Activated CD4-positive, CD25-positive, alpha-beta regulatory T cell (primary cell): Measurements from ENCODE around the gene RIPOR3.
"Not testable (repeated sequence)": the region's sequence is repeated elsewhere in the genome, so short reads cannot be mapped to it uniquely, and the experiment has no call there.

Source experiments
- DNase-seq, 4 experiments: peaks; one replicate each; lab custom pipeline; 2025; lab: John Stamatoyannopoulos, UW

RIPOR3 gene

GRCh38 chr20:50724851-50725723, 33.7 kb upstream of the RIPOR3 start:
- DNase-seq, result peak in 2 of 4 experiments; percentile 20 to 47

GRCh38 chr20:50724112-50724725, 32.9 kb upstream of the RIPOR3 start:
- DNase-seq, result no peak

- no peak for DNase-seq
These were observed 32.3 kb upstream of the RIPOR3 start for GRCh38 chr20:50723672-50724071.

DNA sequence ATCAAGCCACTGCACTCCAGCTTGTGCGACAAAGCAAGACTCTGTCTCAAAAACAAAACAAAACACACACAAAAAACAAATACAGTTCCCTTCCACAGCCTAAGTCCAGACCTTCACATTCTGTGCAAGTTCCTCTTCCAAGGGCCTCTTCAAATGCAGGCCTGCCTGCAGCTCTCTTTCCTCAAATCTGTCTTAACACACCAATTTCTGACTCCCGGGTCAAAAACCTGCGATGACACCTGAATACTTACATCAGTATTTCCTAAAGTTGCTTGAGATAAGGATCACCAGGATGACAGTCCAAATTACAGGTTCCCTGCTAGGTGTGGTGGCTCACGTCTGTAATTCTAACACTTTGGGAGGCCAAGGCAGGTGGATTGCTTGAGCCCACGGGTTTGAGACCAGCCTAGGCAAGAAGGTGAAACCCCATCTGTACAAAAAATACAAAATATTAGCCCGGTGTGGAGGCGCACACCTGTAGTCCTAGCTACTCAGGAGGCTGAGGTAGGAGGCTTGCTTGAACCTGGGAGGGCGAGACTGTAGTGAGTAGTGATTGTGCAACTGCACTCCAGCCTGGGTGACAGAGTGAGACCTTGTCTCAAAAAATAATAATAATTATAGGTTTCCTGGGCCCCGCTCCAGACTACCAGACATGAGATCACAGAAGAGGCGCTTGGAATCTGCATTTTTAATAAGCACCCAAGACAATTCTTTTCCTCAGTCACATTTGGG, 31.2 kb upstream of the RIPOR3 start:
- no peak for DNase-seq

GRCh38 chr20:50721881-50722281, 30.5 kb upstream of the RIPOR3 start:
- no peak for DNase-seq

DNA sequence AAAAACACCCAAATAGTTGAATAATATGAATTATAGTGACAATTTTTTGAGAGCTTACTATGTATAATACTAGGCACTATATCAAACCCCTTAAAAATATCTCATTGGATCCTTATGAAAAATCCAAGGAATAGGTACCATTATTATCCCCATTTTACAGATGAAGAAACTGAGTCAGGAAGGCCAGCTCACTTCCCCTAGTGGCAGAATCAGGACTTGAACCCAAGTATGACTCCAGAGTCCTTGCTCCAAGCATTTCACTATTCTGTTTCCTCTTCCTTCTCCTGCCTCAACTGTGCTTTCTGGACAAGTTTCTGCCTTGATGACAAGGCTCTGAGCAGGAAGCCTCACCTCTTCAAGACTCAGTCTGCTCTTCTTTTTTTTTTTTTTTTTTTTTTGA, 29.2 kb upstream of the RIPOR3 start:
- no peak for DNase-seq

DNA sequence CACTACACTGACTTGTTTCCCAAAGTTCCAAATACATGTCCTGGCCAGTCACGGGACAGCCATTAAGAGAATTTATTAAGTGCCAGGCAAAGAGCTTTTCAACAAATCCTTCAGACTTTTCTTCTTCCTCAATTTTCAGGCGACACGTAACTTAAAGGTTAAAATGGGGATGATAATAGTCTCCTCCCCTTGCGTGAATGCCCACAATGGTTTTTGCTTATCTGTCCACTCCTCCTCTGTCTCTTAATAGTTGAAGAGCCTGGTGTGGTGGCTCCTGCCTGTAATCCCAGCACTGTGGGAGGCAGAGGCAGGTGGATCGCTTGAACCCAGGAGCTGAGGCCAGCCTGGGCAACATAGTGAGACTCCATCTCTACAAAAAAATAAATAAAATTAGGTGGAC, 28.7 kb upstream of the RIPOR3 start:
- no peak for DNase-seq

DNA sequence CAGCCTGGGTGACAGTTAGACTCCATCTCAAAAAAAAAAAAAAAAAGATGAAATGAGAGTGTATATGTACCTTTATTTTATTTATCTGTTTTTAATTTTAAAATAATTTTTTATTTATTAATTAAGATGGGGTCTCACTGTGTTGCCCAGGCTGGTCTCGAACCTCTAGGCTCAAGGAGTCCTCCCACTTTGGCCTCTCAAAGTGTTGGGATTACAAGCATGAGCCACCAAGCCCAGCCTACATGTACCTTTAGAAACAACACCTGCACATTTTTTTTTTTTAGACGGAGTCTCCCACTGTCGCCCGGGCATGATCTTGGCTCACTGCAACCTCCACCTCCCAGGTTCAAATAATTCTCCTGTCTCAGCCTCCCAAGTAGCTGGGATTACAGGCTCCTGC, 28.0 kb upstream of the RIPOR3 start:
- no peak for DNase-seq

GRCh38 chr20:50717974-50718761, 26.8 kb upstream of the RIPOR3 start:
- DNase-seq, result no peak

GRCh38 chr20:50717312-50717711, 26.0 kb upstream of the RIPOR3 start:
- no peak for DNase-seq

DNA sequence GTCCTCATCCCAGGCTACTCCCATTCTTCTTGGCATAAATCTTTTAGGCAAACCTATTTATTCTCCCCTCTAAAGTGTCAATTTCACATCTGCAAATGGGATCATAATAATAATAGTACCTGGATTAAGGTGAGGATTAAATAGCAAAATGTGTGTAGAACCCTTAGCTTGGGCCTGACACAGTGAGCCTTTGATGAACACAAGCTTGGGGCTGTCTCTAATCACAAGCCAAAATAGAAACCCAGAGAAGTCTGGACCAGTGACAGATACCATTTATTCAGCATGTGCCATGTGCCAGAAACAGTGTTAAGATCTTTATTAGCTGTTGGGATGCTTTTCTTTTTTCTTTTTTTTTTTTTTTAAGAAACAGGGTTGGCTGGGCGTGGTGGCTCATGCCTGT, 25.2 kb upstream of the RIPOR3 start:
- no peak for DNase-seq

DNA sequence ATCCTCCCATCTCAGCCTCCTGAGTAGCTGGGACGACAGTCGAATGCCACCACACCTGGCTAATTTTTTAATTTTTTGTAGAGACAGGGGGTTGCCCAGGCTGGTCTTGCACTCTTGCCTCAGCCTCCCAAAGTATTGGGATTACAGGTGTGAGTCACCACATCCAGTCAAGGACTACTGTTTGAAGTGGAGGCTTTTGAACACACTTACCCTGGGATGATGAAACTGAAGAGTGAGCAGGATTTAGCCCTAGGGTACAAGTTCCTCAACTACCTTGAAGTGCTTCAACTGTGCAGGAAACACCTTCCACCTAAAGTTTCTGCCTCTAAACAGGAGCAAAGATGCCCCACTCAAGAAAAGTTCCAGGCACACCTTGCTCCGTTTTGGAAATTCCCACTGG, 24.4 kb upstream of the RIPOR3 start:
- no peak for DNase-seq

GRCh38 chr20:50714426-50714825, 23.1 kb upstream of the RIPOR3 start:
- DNase-seq, result not testable (repeated sequence)

DNA sequence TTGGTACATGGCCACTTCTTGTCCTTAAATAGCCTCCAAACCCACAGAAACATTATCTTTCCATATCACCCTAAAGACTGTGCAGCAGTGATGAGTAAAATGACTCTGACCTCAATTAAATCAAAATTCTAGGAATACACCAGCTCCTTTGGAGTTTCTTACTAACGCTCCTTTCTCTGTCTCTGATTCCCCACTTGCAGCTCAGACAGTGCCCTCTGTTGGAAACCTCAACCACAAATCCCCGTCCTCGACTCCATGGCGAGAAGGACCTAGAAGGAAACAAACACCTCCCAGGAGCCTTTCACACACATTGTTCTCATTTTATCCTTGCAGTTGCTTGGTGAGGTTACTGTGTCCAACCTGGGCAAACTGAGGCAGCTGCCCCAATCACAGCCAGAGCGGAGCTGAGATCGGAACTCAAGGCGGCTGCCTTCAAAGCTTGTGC, 22.3 kb upstream of the RIPOR3 start:
- no peak for DNase-seq

- no peak for DNase-seq
These were observed 21.7 kb upstream of the RIPOR3 start for GRCh38 chr20:50712771-50713656.

GRCh38 chr20:50711113-50711825, 19.9 kb upstream of the RIPOR3 start:
- no peak for DNase-seq

GRCh38 chr20:50710492-50711063, 19.2 kb upstream of the RIPOR3 start:
- no peak for DNase-seq

- DNase-seq, result no peak
These were observed 18.3 kb upstream of the RIPOR3 start for GRCh38 chr20:50709636-50709973.

GRCh38 chr20:50708845-50709635, 17.7 kb upstream of the RIPOR3 start:
- no peak for DNase-seq
